ENCODE results near the gene KIAA1328. TPM values are rescaled to one million over a fixed set of nuclear protein-coding genes. Genes with fewer than 3 reads are reported as not detected.

KIAA1328 gene
- total and polyA plus RNA-seq, 2 donors (not counting 3 experiments of a cell fraction or from before 2014, with no cell fraction given), result 2.7 to 6.5 TPM

DNA sequence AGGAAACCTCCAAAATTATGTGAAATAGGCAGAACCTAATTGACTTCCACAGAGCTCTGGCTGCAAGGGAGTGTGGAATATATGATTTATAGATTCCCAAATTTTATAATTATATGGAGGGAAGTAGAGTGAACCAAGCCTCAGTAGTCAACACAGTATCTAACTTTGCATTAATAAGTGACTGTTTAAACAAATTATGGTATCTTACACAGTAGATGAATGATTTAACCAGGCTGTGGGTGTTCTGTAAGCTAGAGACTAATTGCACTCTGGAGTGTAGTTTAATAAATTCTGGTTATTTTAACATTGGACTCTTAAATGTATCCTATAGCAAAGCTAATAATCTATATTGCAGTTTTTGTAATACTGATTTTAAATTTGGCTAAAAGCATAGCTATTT, 183.5 kb downstream of the KIAA1328 start:
- intact Hi-C loops (cut with micrococcal nuclease), result no loop called here

DNA sequence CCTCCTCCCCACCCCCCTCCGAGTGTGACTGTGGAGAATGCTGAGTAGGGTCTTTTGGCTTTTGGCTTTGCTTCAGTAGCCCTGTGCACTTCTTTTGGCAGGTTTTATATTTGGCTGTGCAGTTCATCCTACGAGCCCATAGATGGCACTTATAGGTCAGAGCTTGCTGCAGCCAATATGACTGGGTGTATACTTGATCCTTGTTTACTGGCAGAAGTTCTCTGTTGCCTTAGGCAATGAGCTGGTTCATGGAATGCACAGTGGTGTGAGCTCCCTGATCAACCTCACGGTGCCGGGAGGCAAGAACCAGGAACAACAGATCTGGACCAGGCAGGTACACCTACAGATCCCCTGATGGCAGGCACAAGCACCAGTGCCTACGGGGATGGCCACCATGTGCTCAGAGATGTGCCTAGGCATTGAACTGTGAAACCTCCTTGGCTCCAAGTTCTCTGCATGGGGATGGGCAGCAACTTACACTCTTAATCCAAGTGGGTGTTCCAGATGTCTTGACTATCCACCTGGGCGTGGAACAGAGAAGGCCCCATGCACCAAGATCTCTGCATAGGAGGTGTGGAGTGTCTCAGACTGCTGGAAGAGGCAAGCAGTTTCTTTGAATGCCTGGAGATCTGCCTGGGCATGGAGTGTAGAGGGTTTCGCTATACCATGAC, 190.4 kb downstream of the KIAA1328 start:
- dilution Hi-C loops (cut with MboI; ENCODE audit: extremely low pct_ligation_motif_present, low sequenced_read_pairs), result no loop called here
- no peaks in the 10 kb centered on the region for H4K20me1 ChIP-seq (replicated peaks; ENCODE audit: control insufficient read depth, extremely low read depth, insufficient read depth, low read length)
- POLR2A ChIA-PET, result no interaction called here
- no peak overlapping the region for H3K27ac ChIP-seq (ENCODE audit: insufficient read depth, low read depth, low read length)
- no peaks in the 10 kb centered on the region for H3K79me2 ChIP-seq (ENCODE audit: control insufficient read depth, insufficient read depth, low read length)
- H3K9ac ChIP-seq (replicated peaks; ENCODE audit: extremely low read depth, insufficient read depth, low read length), result no peak overlapping the region
- intact Hi-C loops (cut with micrococcal nuclease), result no loop called here
- BruUV-seq (replicated peaks), result no TSS peak
- no peaks in the 10 kb centered on the region for H3K9me3 ChIP-seq (replicated peaks; ENCODE audit: control insufficient read depth, insufficient read depth, low read length)
- DNase-seq (ENCODE audit: low read depth, low spot score) (no peak), FAIRE-seq (no peak)
- H3K4me2 ChIP-seq (ENCODE audit: insufficient read depth, low read length), result no peak overlapping the region
- H3K27me3 ChIP-seq (ENCODE audit: control insufficient read depth in 2 of 2, insufficient read depth in 2 of 2, low read length in 2 of 2), result no peaks in the 10 kb centered on the region
- H3K4me3 ChIP-seq (replicated peaks in 1 of 3; ENCODE audit: insufficient read depth in 1 of 3, low read depth in 1 of 3, low read length in 3 of 3), result no peak overlapping the region
- H3K4me1 ChIP-seq (ENCODE audit: control insufficient read depth, extremely low read depth, insufficient read depth, low read length), result no peaks in the 10 kb centered on the region
- CTCF ChIA-PET, result no interaction called here
- no peaks in the 10 kb centered on the region for H3K9me1 ChIP-seq (replicated peaks; ENCODE audit: control insufficient read depth, extremely low read depth, insufficient read depth, low read length)
- H2AFZ ChIP-seq (ENCODE audit: low read depth, low read length), result no peak overlapping the region
- H3K36me3 ChIP-seq (ENCODE audit: control insufficient read depth in 2 of 2, extremely low read depth in 1 of 2, insufficient read depth in 2 of 2, low read length in 2 of 2), result no peaks in the 10 kb centered on the region
- TF ChIP-seq MYC (IDR thresholded peaks at IDR 0.05; ENCODE audit: low read depth, low read length) (no peak), EZH2 (IDR thresholded peaks at IDR 0.05; ENCODE audit: borderline replicate concordance, low read depth, low read length, severe bottlenecking) (no peak), FOS (IDR thresholded peaks at IDR 0.05; ENCODE audit: borderline replicate concordance, insufficient read depth, low read length) (no peak), GATA2 (IDR thresholded peaks at IDR 0.05; ENCODE audit: insufficient read depth, insufficient read length, low read depth, low read length) (no peak), POLR2AphosphoS5 (IDR thresholded peaks at IDR 0.05; ENCODE audit: insufficient read depth, low read depth, low read length) (no peak), POLR2A (IDR thresholded peaks at IDR 0.05; ENCODE audit: low read depth, low read length) (no peak), JUN (IDR thresholded peaks at IDR 0.05; ENCODE audit: borderline replicate concordance, insufficient read depth, insufficient read length, low read depth) (no peak)
- TF ChIP-seq, protein P1, sequence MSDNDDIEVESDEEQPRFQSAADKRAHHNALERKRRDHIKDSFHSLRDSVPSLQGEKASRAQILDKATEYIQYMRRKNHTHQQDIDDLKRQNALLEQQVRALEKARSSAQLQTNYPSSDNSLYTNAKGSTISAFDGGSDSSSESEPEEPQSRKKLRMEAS (IDR thresholded peaks at IDR 0.05; ENCODE audit: insufficient read depth, insufficient read length), result no peak
- TF ChIP-seq, protein P2, sequence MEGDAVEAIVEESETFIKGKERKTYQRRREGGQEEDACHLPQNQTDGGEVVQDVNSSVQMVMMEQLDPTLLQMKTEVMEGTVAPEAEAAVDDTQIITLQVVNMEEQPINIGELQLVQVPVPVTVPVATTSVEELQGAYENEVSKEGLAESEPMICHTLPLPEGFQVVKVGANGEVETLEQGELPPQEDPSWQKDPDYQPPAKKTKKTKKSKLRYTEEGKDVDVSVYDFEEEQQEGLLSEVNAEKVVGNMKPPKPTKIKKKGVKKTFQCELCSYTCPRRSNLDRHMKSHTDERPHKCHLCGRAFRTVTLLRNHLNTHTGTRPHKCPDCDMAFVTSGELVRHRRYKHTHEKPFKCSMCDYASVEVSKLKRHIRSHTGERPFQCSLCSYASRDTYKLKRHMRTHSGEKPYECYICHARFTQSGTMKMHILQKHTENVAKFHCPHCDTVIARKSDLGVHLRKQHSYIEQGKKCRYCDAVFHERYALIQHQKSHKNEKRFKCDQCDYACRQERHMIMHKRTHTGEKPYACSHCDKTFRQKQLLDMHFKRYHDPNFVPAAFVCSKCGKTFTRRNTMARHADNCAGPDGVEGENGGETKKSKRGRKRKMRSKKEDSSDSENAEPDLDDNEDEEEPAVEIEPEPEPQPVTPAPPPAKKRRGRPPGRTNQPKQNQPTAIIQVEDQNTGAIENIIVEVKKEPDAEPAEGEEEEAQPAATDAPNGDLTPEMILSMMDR (IDR thresholded peaks at IDR 0.05; ENCODE audit: extremely low read depth in 1 of 2, insufficient read depth in 1 of 2, low read depth in 1 of 2, low read length in 2 of 2), result no peak

More for the DNA sequence above, 183.5 kb downstream of the KIAA1328 start:
- H3K4me1 ChIP-seq (ENCODE audit: control insufficient read depth, extremely low read depth, insufficient read depth, low read length), result no peaks in the 10 kb centered on the region
- no peak for DNase-seq (ENCODE audit: low read depth, low spot score)
- no peak overlapping the region for H3K4me2 ChIP-seq (ENCODE audit: insufficient read depth, low read length)
- no peak overlapping the region for H3K9ac ChIP-seq (replicated peaks; ENCODE audit: extremely low read depth, insufficient read depth, low read length)
- no peak overlapping the region for H3K4me3 ChIP-seq (replicated peaks in 1 of 3; ENCODE audit: insufficient read depth in 1 of 3, low read depth in 1 of 3, low read length in 3 of 3)
- TF ChIP-seq POLR2AphosphoS5 (IDR thresholded peaks at IDR 0.05; ENCODE audit: insufficient read depth, low read depth, low read length), result no peak
- TF ChIP-seq POLR2A (IDR thresholded peaks at IDR 0.05; ENCODE audit: low read depth, low read length), result no peak
- no peak for TF ChIP-seq MYC (IDR thresholded peaks at IDR 0.05; ENCODE audit: low read depth, low read length)
- TF ChIP-seq JUN (IDR thresholded peaks at IDR 0.05; ENCODE audit: borderline replicate concordance, insufficient read depth, insufficient read length, low read depth), result no peak
- TF ChIP-seq, protein P2 (IDR thresholded peaks at IDR 0.05; ENCODE audit: extremely low read depth in 1 of 2, insufficient read depth in 1 of 2, low read depth in 1 of 2, low read length in 2 of 2), result no peak
- no TSS peak for BruUV-seq (replicated peaks)
- H3K9me3 ChIP-seq (replicated peaks; ENCODE audit: control insufficient read depth, insufficient read depth, low read length), result no peaks in the 10 kb centered on the region
- no peaks in the 10 kb centered on the region for H3K9me1 ChIP-seq (replicated peaks; ENCODE audit: control insufficient read depth, extremely low read depth, insufficient read depth, low read length)
- no peak for FAIRE-seq
- POLR2A ChIA-PET, result no interaction called here
- no peaks in the 10 kb centered on the region for H4K20me1 ChIP-seq (replicated peaks; ENCODE audit: control insufficient read depth, extremely low read depth, insufficient read depth, low read length)
- no peaks in the 10 kb centered on the region for H3K79me2 ChIP-seq (ENCODE audit: control insufficient read depth, insufficient read depth, low read length)
- dilution Hi-C loops (cut with MboI; ENCODE audit: extremely low pct_ligation_motif_present, low sequenced_read_pairs), result no loop called here
- CTCF ChIA-PET, result no interaction called here
- H3K27ac ChIP-seq (ENCODE audit: insufficient read depth, low read depth, low read length), result no peak overlapping the region
- H3K36me3 ChIP-seq (ENCODE audit: control insufficient read depth in 2 of 2, extremely low read depth in 1 of 2, insufficient read depth in 2 of 2, low read length in 2 of 2), result no peaks in the 10 kb centered on the region
- H3K27me3 ChIP-seq (ENCODE audit: control insufficient read depth in 2 of 2, insufficient read depth in 2 of 2, low read length in 2 of 2), result no peaks in the 10 kb centered on the region
- no peak overlapping the region for H2AFZ ChIP-seq (ENCODE audit: low read depth, low read length)
